CD1c-positive myeloid dendritic cell (primary cell): Measurements from ENCODE around the gene MUC20.
"Not testable (repeated sequence)": the region's sequence is repeated elsewhere in the genome, so short reads cannot be mapped to it uniquely, and the experiment has no call there.

Experiments
- DNase-seq: peaks from one replicate; pipeline ENCODE4 v3.0.0-alpha.2; 2016; ENCODE audit errors: extremely low spot score

MUC20 gene

GRCh38 chr3:195711091-195711812, 9.5 kb upstream of the MUC20 start:
- DNase-seq, result not testable (repeated sequence)

DNA sequence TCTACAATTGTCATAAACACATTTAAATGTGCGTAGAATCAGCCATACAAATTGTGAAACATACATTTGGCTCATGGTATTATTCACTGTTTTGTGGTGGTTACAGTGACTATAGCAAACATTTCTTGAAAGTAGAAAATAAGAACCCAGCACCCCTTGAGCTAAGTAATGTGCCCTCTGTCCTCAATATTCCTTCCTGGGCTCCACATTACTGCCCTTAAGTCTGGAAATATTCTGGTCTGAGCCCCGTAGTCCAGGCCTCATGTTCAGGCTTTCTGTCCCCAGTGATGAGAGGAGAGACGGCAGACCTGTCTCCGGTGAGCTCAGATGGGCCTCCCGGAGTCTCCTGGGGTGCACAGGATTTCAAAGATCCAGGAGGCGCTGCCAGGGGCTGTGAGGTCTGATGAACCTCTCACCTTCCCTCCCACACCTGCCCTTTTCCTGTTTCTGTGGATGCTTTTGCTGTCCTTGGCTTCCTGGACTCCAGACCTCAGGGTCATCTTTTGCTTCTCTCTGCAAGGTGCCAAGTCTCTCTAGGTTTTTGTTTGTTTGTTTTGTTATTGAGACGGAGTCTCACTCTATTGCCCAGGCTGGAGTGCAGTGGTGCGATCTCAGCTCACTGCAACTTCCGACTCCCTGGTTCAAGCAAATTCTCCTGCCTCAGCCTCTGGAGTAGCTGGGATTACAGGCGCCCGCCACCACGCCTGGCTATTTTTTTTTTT, 8.8 kb upstream of the MUC20 start:
- DNase-seq, result peak; percentile 11

DNA sequence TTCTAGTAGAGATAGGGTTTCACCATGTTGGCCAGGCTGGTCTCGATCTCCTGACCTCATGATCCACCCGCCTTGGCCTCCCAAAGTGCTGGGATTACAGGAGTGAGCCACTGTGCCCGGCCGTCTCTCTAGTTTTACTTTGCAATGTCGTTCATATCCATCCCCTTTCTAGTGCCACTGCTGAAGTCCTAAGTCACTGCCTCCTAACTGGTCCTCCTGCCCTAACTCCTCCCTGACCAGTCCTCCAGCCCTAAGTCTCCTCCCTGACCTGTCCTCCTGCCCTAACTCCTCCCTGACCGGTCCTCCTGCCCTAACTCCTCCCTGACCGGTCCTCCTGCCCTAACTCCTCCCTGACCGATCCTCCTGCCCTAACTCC, 8.3 kb upstream of the MUC20 start:
- not testable (repeated sequence) for DNase-seq

- DNase-seq, result not testable (repeated sequence)
Observed at GRCh38 chr3:195713150-195713549, 7.6 kb upstream of the MUC20 start.

GRCh38 chr3:195714380-195715011, 6.3 kb upstream of the MUC20 start:
- no peak for DNase-seq

GRCh38 chr3:195715134-195715533, 5.6 kb upstream of the MUC20 start:
- no peak for DNase-seq

DNA sequence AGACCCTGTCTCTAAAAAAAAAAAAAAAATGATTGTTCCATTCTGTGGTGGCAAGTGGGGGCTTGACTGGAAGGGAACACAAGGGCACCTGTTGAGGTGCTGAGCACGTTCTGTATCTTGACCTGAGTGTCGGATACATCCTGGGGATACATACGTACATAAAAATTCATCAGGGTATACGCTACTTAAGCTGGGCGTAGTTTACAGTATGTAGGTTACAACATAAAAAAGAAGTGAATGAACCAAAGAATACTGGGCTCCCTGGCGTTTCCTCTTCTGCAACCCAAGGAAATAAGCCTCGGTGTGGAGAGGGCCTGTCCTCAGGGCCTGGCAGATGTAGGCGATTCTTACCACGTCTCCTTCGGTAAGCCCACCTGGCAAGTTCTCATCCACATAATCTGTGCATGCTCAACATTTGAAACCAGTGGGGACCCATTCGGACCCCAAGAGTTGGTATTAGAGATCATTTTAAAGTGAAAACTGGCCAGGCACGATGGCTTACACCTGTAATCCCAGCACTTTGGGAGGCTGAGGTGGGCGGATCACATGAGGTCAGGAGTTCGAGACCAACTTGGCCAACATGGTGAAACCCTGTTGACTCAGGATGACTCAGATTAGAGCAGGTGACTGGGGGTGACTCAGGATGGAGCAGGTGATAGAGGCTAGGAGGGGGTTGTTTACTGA, 5.1 kb upstream of the MUC20 start:
- DNase-seq, result peak; percentile 55

GRCh38 chr3:195717416-195717815, 3.4 kb upstream of the MUC20 start:
- DNase-seq, result no peak

- DNase-seq, result no peak
Observed at GRCh38 chr3:195717852-195718476, 2.8 kb upstream of the MUC20 start.

- DNase-seq, result no peak
Observed at GRCh38 chr3:195718477-195718984, 2.2 kb upstream of the MUC20 start.

DNA sequence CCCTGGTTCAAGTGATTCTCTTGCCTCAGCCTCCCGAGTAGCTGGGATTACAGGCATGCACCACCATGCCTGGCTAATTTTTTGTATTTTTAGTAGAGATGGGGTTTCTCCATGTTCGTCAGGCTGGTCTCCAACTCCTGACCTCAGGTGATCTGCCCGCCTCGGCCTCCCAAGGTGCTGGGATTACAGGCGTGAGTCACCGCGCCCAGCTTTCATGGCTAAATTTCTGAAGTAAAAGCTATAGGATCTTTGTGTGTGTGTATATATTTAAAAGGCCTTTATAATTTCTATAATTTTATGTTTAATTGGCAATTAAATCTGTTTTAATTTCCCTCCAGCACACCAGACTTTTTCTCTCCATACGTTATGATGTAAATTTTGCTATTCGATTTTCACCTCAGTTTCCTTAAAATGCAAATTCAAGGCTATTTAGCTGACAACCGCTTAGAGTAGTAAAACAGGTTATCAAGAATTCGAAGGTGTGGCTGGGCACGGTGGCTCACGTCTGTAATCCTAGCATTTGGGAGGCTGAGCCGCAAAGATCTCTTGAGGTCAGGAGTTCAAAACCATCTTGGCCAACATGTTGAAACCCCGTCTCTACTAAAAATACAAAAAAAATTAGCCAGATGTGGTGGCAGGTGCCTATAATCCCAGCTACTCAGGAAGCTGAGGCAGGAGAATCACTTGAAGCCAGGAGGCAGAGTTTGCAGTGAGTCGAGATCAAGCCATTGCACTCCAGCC, 1.1 kb upstream of the MUC20 start:
- DNase-seq, result not testable (repeated sequence)

DNA sequence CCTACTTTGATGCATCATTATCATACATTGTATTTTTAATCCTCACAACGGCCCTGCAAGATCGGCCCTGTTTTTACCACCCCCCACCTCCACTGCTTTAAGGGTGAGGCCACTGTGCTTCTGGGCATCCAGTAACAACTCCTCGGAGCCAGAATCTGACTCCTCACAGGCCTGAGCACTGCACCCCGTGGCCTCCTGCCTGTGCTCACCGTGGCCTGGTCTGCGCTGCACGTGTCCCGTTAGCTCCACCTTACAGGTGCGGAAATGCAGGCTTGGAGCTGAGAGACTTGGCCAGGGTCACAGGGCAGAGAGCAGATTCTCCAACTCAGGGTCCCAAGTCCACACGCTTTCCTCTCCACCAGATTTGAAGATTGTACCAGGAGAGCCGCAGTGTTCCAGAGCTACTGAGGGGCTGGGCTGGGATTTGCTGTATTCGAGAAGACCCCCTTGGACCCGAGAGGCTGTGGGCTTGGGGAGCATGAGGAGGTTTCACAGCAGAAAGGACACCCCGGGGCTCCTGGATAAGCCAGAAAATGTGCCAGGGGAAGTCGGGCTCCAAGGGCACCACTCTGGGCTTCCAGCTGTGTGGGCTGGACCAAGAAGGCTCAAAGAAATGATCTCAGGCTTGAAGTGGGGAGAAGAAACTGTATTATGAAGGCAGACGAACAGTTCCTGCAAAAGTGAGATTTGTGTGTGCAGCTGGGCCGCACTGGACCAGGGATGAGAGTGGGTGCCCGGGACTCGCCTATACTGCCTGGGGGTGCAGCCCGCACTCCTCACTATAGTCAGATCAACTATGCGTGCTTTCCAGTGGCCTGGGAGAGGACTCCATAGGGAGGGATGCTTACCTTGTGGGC, 1.6 kb downstream of the MUC20 start:
- not testable (repeated sequence) for DNase-seq

DNA sequence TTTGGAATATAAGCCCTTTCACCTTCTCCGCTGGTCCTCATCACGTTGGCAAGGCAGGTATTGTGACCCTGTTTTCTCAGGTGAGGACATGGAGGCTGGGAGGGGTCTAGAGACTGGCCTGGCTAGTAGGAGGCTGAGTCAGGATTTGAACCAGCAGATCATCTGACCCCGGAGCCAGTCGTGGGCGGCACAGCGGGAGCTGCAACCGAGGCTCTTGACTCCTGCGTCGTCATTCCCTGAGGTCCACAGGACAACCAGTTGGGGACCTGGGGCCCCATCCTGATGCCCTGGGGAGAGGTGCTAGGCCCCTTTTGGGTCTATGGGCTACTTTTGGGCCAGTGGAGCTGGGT, 2.2 kb downstream of the MUC20 start:
- not testable (repeated sequence) for DNase-seq

- not testable (repeated sequence) for DNase-seq
Observed at GRCh38 chr3:195724363-195724762, 3.6 kb downstream of the MUC20 start.

GRCh38 chr3:195725916-195726740, 5.3 kb downstream of the MUC20 start:
- not testable (repeated sequence) for DNase-seq

DNA sequence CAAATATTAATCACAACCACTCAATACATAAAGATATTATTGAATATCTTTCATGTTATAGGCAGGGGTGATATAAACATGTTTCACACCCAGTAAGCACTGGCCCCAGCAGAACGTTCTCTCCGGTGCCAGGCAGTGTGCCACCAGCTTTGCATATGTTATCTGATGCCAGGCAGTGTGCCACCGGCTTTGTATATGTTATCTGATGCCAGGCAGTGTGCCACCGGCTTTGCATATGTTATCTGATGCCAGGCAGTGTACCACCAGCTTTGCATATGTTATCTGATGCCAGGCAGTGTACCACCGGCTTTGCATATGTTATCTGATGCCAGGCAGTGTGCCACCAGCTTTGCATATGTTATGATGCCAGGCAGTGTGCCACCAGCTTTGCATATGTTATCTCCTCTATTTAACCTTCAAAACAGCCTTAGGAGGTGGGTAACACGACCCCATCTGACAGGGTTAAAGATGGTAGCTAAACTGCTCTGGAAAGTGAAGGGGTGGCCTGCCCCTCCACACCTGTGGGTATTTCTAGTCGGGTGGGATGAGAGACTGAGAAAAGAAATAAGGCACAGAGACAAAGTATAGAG, 6.9 kb downstream of the MUC20 start:
- DNase-seq, result no peak

DNA sequence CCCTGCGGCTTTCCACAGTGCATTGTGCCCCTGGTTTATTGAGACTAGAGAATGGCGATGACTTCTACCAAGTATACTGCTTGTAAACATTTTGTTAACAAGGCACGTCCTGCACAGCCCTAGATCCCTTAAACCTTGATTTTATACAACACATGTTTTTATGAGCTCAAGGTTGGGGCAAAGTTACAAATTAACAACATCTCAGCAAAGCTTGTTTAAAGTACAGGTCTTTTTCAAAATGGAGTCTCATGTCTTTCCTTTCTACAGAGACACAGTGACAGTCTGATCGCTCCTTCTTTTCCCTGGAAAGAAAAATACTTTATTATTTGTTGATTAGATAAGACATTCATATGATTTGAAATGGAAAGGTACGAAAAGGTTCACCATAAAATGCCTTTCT, 8.0 kb downstream of the MUC20 start:
- not testable (repeated sequence) for DNase-seq

- no peak for DNase-seq
Observed at GRCh38 chr3:195729476-195730251, 8.9 kb downstream of the MUC20 start.
